PC-9 (cell line): ENCODE data around the gene CFAP99. TPM values are rescaled to one million over a fixed set of nuclear protein-coding genes. Genes with fewer than 3 reads are reported as not detected.

Source experiments
- BruUV-seq: library from RNA; stranded (reverse); fragments of 400-500 nt; replicated peaks from 2 replicates; lab custom pipeline; 2021; lab: Mats Ljungman, UMichigan
- CTCF ChIA-PET: fragments of 300-600 bp; sonication (Branson Sonifier 250); formaldehyde crosslinking; loops from one replicate; lab custom pipeline; 2022; ENCODE audit warnings: antibody characterized with exemption; lab: Charles Lee
- POLR2A ChIA-PET: fragments of 300-600 bp; sonication (Branson Sonifier 250); formaldehyde crosslinking; loops from one replicate; lab custom pipeline; 2022; ENCODE audit warnings: antibody characterized with exemption; ENCODE audit not compliant: unreplicated experiment; lab: Charles Lee
- DNase-seq, 2 experiments: peaks; one replicate each; pipeline versions ENCODE4 v3.0.0 to v3.0.0-alpha.2; 2015 to 2022; ENCODE audit warnings: mixed read lengths in 1 of 2
- H2AFZ ChIP-seq: fragments of 200-600 bp; sonication (generic); 2 replicates; pipeline ENCODE4 v1.8.1; 2017; ENCODE audit warnings: antibody characterized with exemption
- H3F3A ChIP-seq: fragments of 200-600 bp; sonication (generic); 2 replicates; pipeline ENCODE4 v1.8.1; 2017; ENCODE audit warnings: antibody characterized with exemption, mild to moderate bottlenecking, low read depth; ENCODE audit not compliant: insufficient read depth
- H3K27ac ChIP-seq: fragments of 200-600 bp; sonication (generic); 2 replicates; pipeline ENCODE4 v1.6.1; 2016; ENCODE audit warnings: mixed run types
- H3K27me3 ChIP-seq: fragments of 200-600 bp; sonication (generic); 2 replicates; pipeline ENCODE4 v1.6.1; 2016; ENCODE audit warnings: low read depth, mixed run types; ENCODE audit not compliant: insufficient read depth
- H3K36me3 ChIP-seq: fragments of 200-600 bp; sonication (generic); 2 replicates; pipeline ENCODE4 v1.6.1; 2016; ENCODE audit warnings: low read depth, mixed run types
- H3K4me1 ChIP-seq: fragments of 200-600 bp; sonication (generic); replicated peaks from 2 replicates; pipeline ENCODE4 v1.6.1; 2016; ENCODE audit warnings: mixed run types; ENCODE audit not compliant: insufficient read depth
- H3K4me2 ChIP-seq: fragments of 200-600 bp; sonication (generic); 2 replicates; pipeline ENCODE4 v1.6.1; 2017; ENCODE audit warnings: mixed run types
- H3K4me3 ChIP-seq: fragments of 200-600 bp; sonication (generic); 2 replicates; pipeline ENCODE4 v1.6.1; 2016; ENCODE audit warnings: mixed run types
- H3K79me2 ChIP-seq: fragments of 200-600 bp; sonication (generic); 2 replicates; pipeline ENCODE4 v1.6.1; 2017; ENCODE audit warnings: low read depth, mixed run types
- H3K9me2 ChIP-seq: fragments of 200-600 bp; sonication (generic); 2 replicates; pipeline ENCODE4 v1.8.1; 2017; ENCODE audit warnings: mild to moderate bottlenecking; ENCODE audit not compliant: insufficient read depth
- H3K9me3 ChIP-seq: fragments of 200-600 bp; sonication (generic); 2 replicates; pipeline ENCODE4 v1.8.1; 2016; ENCODE audit warnings: low read depth; ENCODE audit not compliant: insufficient read depth
- H4K20me1 ChIP-seq: fragments of 200-600 bp; sonication (generic); 2 replicates; pipeline ENCODE4 v1.8.1; 2017; ENCODE audit not compliant: insufficient read depth
- CTCF ChIP-seq: fragments of 200-600 bp; sonication (generic); conservative IDR thresholded peaks from 2 replicates; pipeline ENCODE4 v1.6.1; 2017; ENCODE audit warnings: mixed run types, antibody characterized with exemption, mild to moderate bottlenecking, moderate library complexity
- EZH2 ChIP-seq: fragments of 200-600 bp; sonication (generic); IDR thresholded peaks from 2 replicates; pipeline ENCODE4 v1.8.0; 2017; ENCODE audit warnings: antibody characterized with exemption, low read depth
- intact Hi-C: fragments of 100-400 bp; cut with micrococcal nuclease; formaldehyde crosslinking; loops from one replicate; pipeline ENCODE4 v1.10.0; 2022; ENCODE audit not compliant: unreplicated experiment
- total RNA-seq: library from RNA; stranded (reverse); gene quantifications from 2 replicates; pipeline ENCODE4 v1.2.3, GENCODE V29; 2021

Gene CFAP99
- total RNA-seq, 1 experiment from 2014 or later = 0.85 TPM

GRCh38 chr4:2510351-2511259 is 91.8 kb downstream of the CFAP99 start:
- H3K36me3 ChIP-seq = no peaks in the 10 kb centered on the region
- no peaks in the 10 kb centered on the region for H3K79me2 ChIP-seq
- no peak overlapping the region for H3K4me3 ChIP-seq
- H2AFZ ChIP-seq = no peak overlapping the region
- H4K20me1 ChIP-seq = no peaks in the 10 kb centered on the region
- ChIA-PET POLR2A (no interaction called here), CTCF (no interaction called here)
- no peaks in the 10 kb centered on the region for H3F3A ChIP-seq
- TF ChIP-seq CTCF = no peak
- TF ChIP-seq EZH2 = no peak
- H3K9me2 ChIP-seq = no peaks in the 10 kb centered on the region
- H3K27ac ChIP-seq = no peak overlapping the region
- no TSS peak for BruUV-seq
- DNase-seq = no peak
- no peaks in the 10 kb centered on the region for H3K4me1 ChIP-seq
- no peaks in the 10 kb centered on the region for H3K9me3 ChIP-seq
- no peaks in the 10 kb centered on the region for H3K27me3 ChIP-seq
- H3K4me2 ChIP-seq = no peak overlapping the region
- intact Hi-C loops = no loop called here

GRCh38 chr4:2511645-2512131 is 92.9 kb downstream of the CFAP99 start:
- no peaks in the 10 kb centered on the region for H3K36me3 ChIP-seq
- intact Hi-C loops = no loop called here
- CTCF ChIA-PET = no interaction called here

More at GRCh38 chr4:2511645-2512131, 92.9 kb downstream of the CFAP99 start:
- H4K20me1 ChIP-seq = no peaks in the 10 kb centered on the region
- POLR2A ChIA-PET = no interaction called here
- no peaks in the 10 kb centered on the region for H3K9me2 ChIP-seq
- H3K4me3 ChIP-seq = no peak overlapping the region
- TF ChIP-seq EZH2 = no peak
- TF ChIP-seq CTCF = no peak
- H3K27me3 ChIP-seq = no peaks in the 10 kb centered on the region
- H3K27ac ChIP-seq = no peak overlapping the region
- H3K4me1 ChIP-seq = no peaks in the 10 kb centered on the region
- no peak overlapping the region for H3K4me2 ChIP-seq
- H3K79me2 ChIP-seq = no peaks in the 10 kb centered on the region
- H3F3A ChIP-seq = 0 out of 2 replicates have a peak, but pooled peaks cover 3% of the 10 kb centered on the region
- BruUV-seq = no TSS peak
- no peak overlapping the region for H2AFZ ChIP-seq
- DNase-seq = no peak
- H3K9me3 ChIP-seq = no peaks in the 10 kb centered on the region

Other genes with a start within 250 kb of the CFAP99 start
- gene HAUS3, start 176.8 kb upstream of the CFAP99 start, total RNA-seq = 15.8 and 16.2 TPM in 2 replicates
- gene POLN, start 176.8 kb upstream of the CFAP99 start, total RNA-seq = 0.18 and 1.3 TPM in 2 replicates
- 34.0 and 37.0 TPM in 2 replicates for gene MXD4, start 156.8 kb upstream of the CFAP99 start, total RNA-seq
- gene ZFYVE28, start 310 bp upstream of the CFAP99 start, total RNA-seq = 12.9 and 13.6 TPM in 2 replicates
- 63.5 and 95.4 TPM in 2 replicates for gene RNF4, start 50.2 kb downstream of the CFAP99 start, total RNA-seq
- 20.1 and 23.4 TPM in 2 replicates for gene FAM193A, start 117.7 kb downstream of the CFAP99 start, total RNA-seq